ENCODE results near the gene MTMR3.

- no peak for TF ChIP-seq POLR2A (IDR thresholded peaks at IDR 0.05)
- TF ChIP-seq CTCF (IDR thresholded peaks at IDR 0.05): peak; percentile 69 to 91 (median 85)
- no peak for TF ChIP-seq POLR2AphosphoS5 (IDR thresholded peaks at IDR 0.05)
Measured at GRCh38 chr22:30005213-30005857, 122.4 kb downstream of the MTMR3 start.

All from breast epithelium (tissue), 3 donors.